Inferior parietal cortex (tissue), 1 donor: Measurements from ENCODE around the gene STIP1.

Experiments
- DNase-seq: peaks from one replicate; pipeline ENCODE4 v3.0.0-alpha.2; 2016; ENCODE audit errors: extremely low spot score

Gene STIP1

DNA sequence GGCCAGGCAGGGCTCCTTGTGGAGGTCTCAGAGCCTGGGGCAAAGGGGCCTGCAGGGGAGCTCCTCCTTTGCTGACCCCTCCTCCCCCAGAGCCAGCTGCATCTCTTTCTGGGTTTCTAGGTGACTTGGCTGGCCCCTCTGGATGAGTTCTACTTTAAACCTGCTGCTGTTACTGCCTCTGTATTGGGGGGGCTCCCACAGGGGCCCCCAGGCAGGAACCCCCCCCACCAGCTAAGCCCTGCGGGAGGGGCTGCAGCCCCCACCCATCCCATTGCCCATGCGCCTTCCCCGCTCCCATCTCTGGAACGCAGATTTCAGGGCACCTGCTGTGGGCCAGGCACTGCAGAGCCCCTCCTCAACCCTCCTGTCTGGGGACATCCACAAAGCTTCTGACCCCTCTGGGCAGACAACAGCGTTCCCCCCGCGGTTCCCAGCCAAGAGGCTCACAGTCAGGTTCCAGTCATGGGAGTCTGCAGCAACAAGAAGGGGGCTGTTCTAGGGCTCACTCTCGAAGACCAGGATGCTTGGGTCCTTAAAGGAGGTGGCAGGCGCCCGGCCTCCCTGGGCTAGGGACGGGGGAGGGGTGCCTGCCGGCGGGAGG, 64.5 kb downstream of the STIP1 start:
- DNase-seq, result no peak

GRCh38 chr11:64251016-64251752, 65.2 kb downstream of the STIP1 start, which contains the start of gene PLCB3:
Gene PLCB3 (plus strand): TSS chr11:64251530. CDS start chr11:64251650, 120 bp downstream.
- peak; percentile 51 for DNase-seq

- no peak for DNase-seq
Measured at GRCh38 chr11:64251753-64252002, 65.7 kb downstream of the STIP1 start.

DNA sequence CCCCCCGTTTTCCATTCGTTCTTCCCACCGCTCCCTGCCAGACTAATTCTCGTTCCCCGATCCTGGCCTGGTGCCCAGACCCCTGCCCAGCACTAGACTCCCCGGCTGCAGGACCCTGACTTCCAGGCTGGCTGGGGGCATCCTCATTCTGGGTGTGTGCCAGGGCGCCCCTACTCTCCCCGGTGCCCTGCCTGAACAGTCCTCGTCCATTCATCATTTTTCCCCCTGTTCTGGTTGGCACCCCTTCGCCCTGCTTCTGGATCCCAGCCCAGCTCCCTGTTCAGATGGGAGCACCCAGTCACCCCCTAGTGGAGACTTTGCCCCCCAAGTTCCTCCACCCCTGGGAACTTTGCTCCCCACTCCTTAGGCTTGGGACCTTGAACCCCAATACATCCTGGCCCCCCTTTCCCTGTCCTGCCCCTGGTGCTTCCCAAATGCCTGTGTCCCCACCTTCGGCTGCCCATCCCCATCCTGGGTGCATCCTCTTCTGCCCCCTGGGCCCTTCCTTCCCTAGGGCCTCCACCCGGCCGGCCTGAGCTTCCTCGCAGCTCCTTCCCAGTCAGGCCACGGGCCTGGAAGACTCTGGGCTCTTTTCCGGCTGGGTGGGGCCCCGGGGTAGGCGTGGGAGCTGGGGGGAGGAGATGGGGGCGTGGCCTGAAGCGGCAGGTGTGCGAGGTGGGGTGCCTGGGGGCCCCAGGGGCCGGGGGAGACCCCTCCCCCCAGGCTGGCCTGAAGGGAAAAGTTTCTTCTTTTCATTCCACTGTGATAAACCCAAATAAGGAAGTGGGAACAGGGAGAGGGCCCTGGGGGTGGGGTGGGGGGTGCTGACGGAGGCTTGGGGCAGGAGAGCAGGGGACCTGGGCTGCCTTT, 66.3 kb downstream of the STIP1 start:
- no peak for DNase-seq

DNA sequence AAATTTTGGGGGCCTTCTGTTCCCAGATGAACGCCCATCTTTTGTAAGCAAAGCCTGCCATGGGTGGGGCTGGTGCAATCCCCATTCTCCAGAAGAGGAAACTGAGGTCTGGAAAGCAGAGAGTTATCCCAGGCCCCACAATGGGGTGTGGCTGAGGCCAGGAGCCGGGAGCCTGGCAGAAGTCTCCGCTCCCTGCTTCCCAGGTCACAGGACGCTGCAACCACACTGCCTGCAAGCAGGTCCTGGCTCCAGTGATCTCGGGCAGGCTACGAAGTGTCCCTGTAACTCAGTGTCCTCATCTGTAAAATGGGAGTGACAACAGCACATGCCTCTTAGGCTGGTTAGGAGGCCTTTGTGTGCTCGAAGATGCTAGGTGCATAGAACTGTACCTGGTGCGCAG, 67.1 kb downstream of the STIP1 start:
- DNase-seq, result no peak

GRCh38 chr11:64253481-64253880, 67.5 kb downstream of the STIP1 start:
- no peak for DNase-seq
